CD8-positive, alpha-beta memory T cell (primary cell): ENCODE data around the gene HDGFL3. TPM values are rescaled to one million over a fixed set of nuclear protein-coding genes. Genes with fewer than 3 reads are reported as not detected.
A peak's percentile ranks its signal among the peaks of the same experiment; 100 is the strongest.

Experiments used
- CTCF ChIA-PET: fragments of 350-600 bp; sonication (Branson Sonifier 250); formaldehyde crosslinking; loops from one replicate; lab custom pipeline; 2021; ENCODE audit warnings: antibody characterized with exemption; lab: Charles Lee
- POLR2A ChIA-PET: fragments of 350-600 bp; sonication (Branson Sonifier 250); formaldehyde crosslinking; loops from one replicate; lab custom pipeline; 2021; ENCODE audit warnings: antibody characterized with exemption; lab: Charles Lee
- DNase-seq, 5 donors: peaks; one replicate each; pipeline versions ENCODE4 v3.0.0 to v3.0.0-alpha.2; 2020 to 2022; ENCODE audit warnings: mixed read lengths in 1 of 5
- H3K27ac ChIP-seq: one replicate; pipeline ENCODE4 v1.7.0; 2013; ENCODE audit warnings: low read depth, mild to moderate bottlenecking, low read length, moderate library complexity
- H3K27me3 ChIP-seq: 2 replicates; pipeline ENCODE4 v1.7.0; 2013; ENCODE audit warnings: low read length, mild to moderate bottlenecking; ENCODE audit not compliant: insufficient read depth, poor library complexity, severe bottlenecking
- H3K36me3 ChIP-seq: 2 replicates; pipeline ENCODE4 v1.7.0; 2013; ENCODE audit warnings: mild to moderate bottlenecking, low read length, moderate library complexity; ENCODE audit not compliant: insufficient read depth
- H3K4me1 ChIP-seq: 2 replicates; pipeline ENCODE4 v1.7.0; 2013; ENCODE audit warnings: mild to moderate bottlenecking, low read length, moderate library complexity; ENCODE audit not compliant: insufficient read depth
- H3K4me3 ChIP-seq: 2 replicates; pipeline ENCODE4 v1.7.0; 2013; ENCODE audit warnings: mild to moderate bottlenecking, low read length
- H3K9me3 ChIP-seq: 2 replicates; pipeline ENCODE4 v1.7.0; 2013; ENCODE audit warnings: mild to moderate bottlenecking, low read length
- H3K27ac Mint-ChIP-seq, 8 donors: one replicate each; pipeline ENCODE4 v1.8.0; 2020 to 2021; ENCODE audit warnings: mixed read lengths in 8 of 8, mild to moderate bottlenecking in 6 of 8, inconsistent platforms in 3 of 8, moderate library complexity in 3 of 8
- H3K27me3 Mint-ChIP-seq, 2 donors: one replicate each; pipeline ENCODE4 v1.8.0; 2020 to 2021; ENCODE audit warnings: mixed read lengths in 2 of 2, mild to moderate bottlenecking in 1 of 2, moderate library complexity in 1 of 2
- H3K36me3 Mint-ChIP-seq, 3 donors: one replicate each; pipeline ENCODE4 v1.8.0; 2020 to 2021; ENCODE audit warnings: mixed read lengths in 3 of 3, inconsistent platforms in 1 of 3, mild to moderate bottlenecking in 1 of 3
- H3K4me1 Mint-ChIP-seq, 3 donors: one replicate each; pipeline ENCODE4 v1.8.0; 2020 to 2021; ENCODE audit warnings: mixed read lengths in 3 of 3, inconsistent platforms in 1 of 3, mild to moderate bottlenecking in 1 of 3
- H3K4me3 Mint-ChIP-seq, 7 donors: one replicate each; pipeline ENCODE4 v1.8.0; 2020 to 2021; ENCODE audit warnings: mixed read lengths in 7 of 7, mild to moderate bottlenecking in 6 of 7, moderate library complexity in 4 of 7, inconsistent platforms in 2 of 7
- H3K9me3 Mint-ChIP-seq, 5 donors: one replicate each; pipeline ENCODE4 v1.8.0; 2020 to 2022; ENCODE audit warnings: mixed read lengths in 5 of 5, mild to moderate bottlenecking in 3 of 5, moderate library complexity in 2 of 5, inconsistent platforms in 1 of 5
- polyA plus RNA-seq: library from polyadenylated mRNA; unstranded; fragments of 300-500 nt; fragmentation: Illumina TruSeq; gene quantifications from one replicate; pipeline ENCODE4 v1.2.3, GENCODE V29; 2021
- total RNA-seq, 2 experiments: library from RNA; stranded (reverse); gene quantifications; one replicate each; pipeline ENCODE4 v1.2.3, GENCODE V29; 2021

Gene HDGFL3
- total and polyA plus RNA-seq, 3 experiments from 2014 or later: 3.5 to 9.8 (median 7.7) TPM

- Mint-ChIP-seq H3K4me1 (peaks cover 0 to 22% (median 6%) of the 10 kb centered on the region in 3 donors), H3K9me3 (peaks cover 12 to 25% (median 16%) of the 10 kb centered on the region in 5 donors), H3K36me3 (peaks cover 0 to 6% (median 1%) of the 10 kb centered on the region in 3 donors), H3K4me3 (no peak overlapping the region), H3K27ac (no peak overlapping the region), H3K27me3 (peaks cover 26 to 46% of the 10 kb centered on the region in 2 donors)
- Histone ChIP-seq H3K27ac (no peak overlapping the region), H3K4me3 (no peak overlapping the region), H3K27me3 (no peaks in the 10 kb centered on the region), H3K9me3 (no peaks in the 10 kb centered on the region), H3K4me1 (no peaks in the 10 kb centered on the region), H3K36me3 (no peaks in the 10 kb centered on the region)
- ChIA-PET POLR2A (no interaction called here), CTCF (no interaction called here)
- no peak for DNase-seq
These were observed 40.8 kb downstream of the HDGFL3 start for GRCh38 chr15:83166830-83167229.

- peaks cover 0 to 22% (median 6%) of the 10 kb centered on the region in 3 donors for H3K4me1 Mint-ChIP-seq
- CTCF ChIA-PET: no interaction called here
These were observed 41.4 kb downstream of the HDGFL3 start for GRCh38 chr15:83166218-83166617.

GRCh38 chr15:83164771-83165404 is 42.7 kb downstream of the HDGFL3 start:
- Mint-ChIP-seq H3K27ac (peak overlapping the region in 1 of 8 donors; percentile 75), H3K9me3 (peaks cover 12 to 25% (median 16%) of the 10 kb centered on the region in 5 donors), H3K36me3 (peaks cover 0 to 6% (median 1%) of the 10 kb centered on the region in 3 donors), H3K4me1 (peaks cover 0 to 22% (median 6%) of the 10 kb centered on the region in 3 donors), H3K4me3 (no peak overlapping the region), H3K27me3 (peaks cover 24 to 62% of the 10 kb centered on the region in 2 donors)
- CTCF ChIA-PET: no interaction called here
- Histone ChIP-seq H3K27me3 (no peaks in the 10 kb centered on the region), H3K4me1 (no peaks in the 10 kb centered on the region), H3K9me3 (no peaks in the 10 kb centered on the region), H3K4me3 (no peak overlapping the region), H3K27ac (no peak overlapping the region), H3K36me3 (no peaks in the 10 kb centered on the region)
- DNase-seq: peak in 1 of 5 donors; percentile 38
- POLR2A ChIA-PET: no interaction called here

More at GRCh38 chr15:83166218-83166617, 41.4 kb downstream of the HDGFL3 start:
- no peak overlapping the region for H3K27ac Mint-ChIP-seq
- H3K9me3 Mint-ChIP-seq: peaks cover 12 to 25% (median 16%) of the 10 kb centered on the region in 5 donors
- Histone ChIP-seq H3K36me3 (no peaks in the 10 kb centered on the region), H3K9me3 (no peaks in the 10 kb centered on the region), H3K4me3 (no peak overlapping the region), H3K27ac (no peak overlapping the region), H3K4me1 (no peaks in the 10 kb centered on the region), H3K27me3 (no peaks in the 10 kb centered on the region)
- no peak for DNase-seq
- POLR2A ChIA-PET: no interaction called here
- H3K36me3 Mint-ChIP-seq: peaks cover 0 to 6% (median 1%) of the 10 kb centered on the region in 3 donors
- no peak overlapping the region for H3K4me3 Mint-ChIP-seq
- H3K27me3 Mint-ChIP-seq: peaks cover 26 to 50% of the 10 kb centered on the region in 2 donors

- H3K4me1 ChIP-seq: no peaks in the 10 kb centered on the region
- no peaks in the 10 kb centered on the region for H3K27me3 ChIP-seq
- no peak overlapping the region for H3K27ac ChIP-seq
- Mint-ChIP-seq H3K4me3 (no peak overlapping the region), H3K36me3 (peaks cover 0 to 12% (median 2%) of the 10 kb centered on the region in 3 donors), H3K4me1 (peaks cover 0 to 22% (median 6%) of the 10 kb centered on the region in 3 donors), H3K27me3 (peaks cover 28 to 67% of the 10 kb centered on the region in 2 donors), H3K27ac (peak overlapping the region in 1 of 8 donors; percentile 46), H3K9me3 (peaks cover 12 to 25% (median 16%) of the 10 kb centered on the region in 5 donors)
- ChIA-PET POLR2A (no interaction called here), CTCF (no interaction called here)
- no peaks in the 10 kb centered on the region for H3K36me3 ChIP-seq
- no peaks in the 10 kb centered on the region for H3K9me3 ChIP-seq
- no peak for DNase-seq
- no peak overlapping the region for H3K4me3 ChIP-seq
These were observed 43.4 kb downstream of the HDGFL3 start for GRCh38 chr15:83164111-83164770.

- peaks cover 0 to 22% (median 6%) of the 10 kb centered on the region in 3 donors for H3K4me1 Mint-ChIP-seq
- H3K27ac ChIP-seq: no peak overlapping the region
- peak overlapping the region in 1 of 8 donors; percentile 62 for H3K27ac Mint-ChIP-seq
- CTCF ChIA-PET: no interaction called here
- H3K36me3 ChIP-seq: no peaks in the 10 kb centered on the region
- peak in 1 of 5 donors; percentile 11 for DNase-seq
- no peaks in the 10 kb centered on the region for H3K27me3 ChIP-seq
- POLR2A ChIA-PET: no interaction called here
- peaks cover 0 to 12% (median 2%) of the 10 kb centered on the region in 3 donors for H3K36me3 Mint-ChIP-seq
- no peaks in the 10 kb centered on the region for H3K9me3 ChIP-seq
- no peak overlapping the region for H3K4me3 ChIP-seq
- no peaks in the 10 kb centered on the region for H3K4me1 ChIP-seq
- H3K9me3 Mint-ChIP-seq: peaks cover 12 to 25% (median 16%) of the 10 kb centered on the region in 5 donors
- peak overlapping the region in 1 of 7 donors; percentile 14 for H3K4me3 Mint-ChIP-seq
- H3K27me3 Mint-ChIP-seq: peaks cover 25 to 65% of the 10 kb centered on the region in 2 donors
These were observed 44.6 kb downstream of the HDGFL3 start for GRCh38 chr15:83163032-83163431.

GRCh38 chr15:83160741-83161140 is 46.9 kb downstream of the HDGFL3 start:
- Mint-ChIP-seq H3K4me1 (peaks cover 0 to 22% (median 6%) of the 10 kb centered on the region in 3 donors), H3K36me3 (peaks cover 0 to 6% (median 4%) of the 10 kb centered on the region in 3 donors), H3K4me3 (no peak overlapping the region), H3K27me3 (peaks cover 18 to 62% of the 10 kb centered on the region in 2 donors), H3K9me3 (peaks cover 0 to 12% (median 3%) of the 10 kb centered on the region in 5 donors), H3K27ac (no peak overlapping the region)
- Histone ChIP-seq H3K27ac (no peak overlapping the region), H3K36me3 (no peaks in the 10 kb centered on the region), H3K9me3 (no peaks in the 10 kb centered on the region), H3K4me1 (no peaks in the 10 kb centered on the region), H3K27me3 (no peaks in the 10 kb centered on the region), H3K4me3 (no peak overlapping the region)
- CTCF ChIA-PET: no interaction called here
- POLR2A ChIA-PET: no interaction called here
- DNase-seq: no peak

GRCh38 chr15:83158393-83158792 is 49.2 kb downstream of the HDGFL3 start:
- no peaks in the 10 kb centered on the region for H3K4me1 ChIP-seq
- peaks cover 0 to 2% (median 0%) of the 10 kb centered on the region in 5 donors for H3K9me3 Mint-ChIP-seq
- POLR2A ChIA-PET: no interaction called here

GRCh38 chr15:83155942-83156341 is 51.7 kb downstream of the HDGFL3 start:
- peaks cover 0 to 6% (median 4%) of the 10 kb centered on the region in 3 donors for H3K36me3 Mint-ChIP-seq
- H3K27ac ChIP-seq: no peak overlapping the region
- ChIA-PET CTCF (no interaction called here), POLR2A (no interaction called here)
- no peaks in the 10 kb centered on the region for H3K36me3 ChIP-seq
- no peak for DNase-seq
- no peak overlapping the region for H3K27ac Mint-ChIP-seq
- no peaks in the 10 kb centered on the region for H3K27me3 ChIP-seq
- no peak overlapping the region for H3K4me3 ChIP-seq
- H3K4me1 ChIP-seq: no peaks in the 10 kb centered on the region
- H3K9me3 ChIP-seq: no peaks in the 10 kb centered on the region
- no peaks in the 10 kb centered on the region for H3K4me1 Mint-ChIP-seq
- H3K9me3 Mint-ChIP-seq: no peaks in the 10 kb centered on the region
- peaks cover 11 to 28% of the 10 kb centered on the region in 2 donors for H3K27me3 Mint-ChIP-seq
- no peak overlapping the region for H3K4me3 Mint-ChIP-seq

More at GRCh38 chr15:83158393-83158792, 49.2 kb downstream of the HDGFL3 start:
- peaks cover 12 to 46% of the 10 kb centered on the region in 2 donors for H3K27me3 Mint-ChIP-seq
- Histone ChIP-seq H3K4me3 (no peak overlapping the region), H3K36me3 (no peaks in the 10 kb centered on the region), H3K9me3 (no peaks in the 10 kb centered on the region), H3K27me3 (no peaks in the 10 kb centered on the region), H3K27ac (no peak overlapping the region)
- no peak for DNase-seq
- H3K36me3 Mint-ChIP-seq: peaks cover 0 to 6% (median 4%) of the 10 kb centered on the region in 3 donors
- H3K4me1 Mint-ChIP-seq: peaks cover 0 to 7% (median 1%) of the 10 kb centered on the region in 3 donors
- H3K27ac Mint-ChIP-seq: no peak overlapping the region
- CTCF ChIA-PET: no interaction called here
- no peak overlapping the region for H3K4me3 Mint-ChIP-seq
